ENCODE results near the gene VAV3. TPM values are rescaled to one million over a fixed set of nuclear protein-coding genes. Genes with fewer than 3 reads are reported as not detected.

The VAV3 gene
- total RNA-seq, 1 experiment from 2014 or later: 0.57 TPM

DNA sequence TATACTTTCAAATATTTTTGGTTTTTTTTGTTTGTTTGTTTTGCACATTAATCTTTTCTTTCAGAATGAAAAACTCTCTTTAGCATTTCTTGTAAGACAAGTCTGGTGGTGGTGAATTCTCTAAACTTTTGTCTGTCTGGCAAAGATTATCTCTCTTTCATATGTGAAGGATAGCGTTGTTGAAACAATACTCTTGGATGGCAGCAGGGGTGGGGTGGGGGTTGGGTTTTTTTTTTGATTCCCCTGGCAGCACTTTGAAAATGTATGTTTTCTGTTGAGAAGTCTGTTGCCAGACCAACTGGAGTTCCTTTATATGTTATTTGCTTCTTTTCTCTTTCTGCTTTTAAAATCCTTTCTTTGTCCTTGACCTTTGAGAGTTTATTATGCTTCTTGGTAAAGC lies 160.2 kb downstream of the VAV3 start:
- Histone ChIP-seq H3K4me1 (no peaks in the 10 kb centered on the region), H3K36me3 (ENCODE audit: control insufficient read depth, insufficient read depth, low read length) (no peaks in the 10 kb centered on the region), H3K27me3 (replicated peaks; ENCODE audit: control insufficient read depth, insufficient read depth, low read length) (no peaks in the 10 kb centered on the region), H3K4me3 (ENCODE audit: low read depth, low read length) (no peak overlapping the region), H3K9me3 (no peaks in the 10 kb centered on the region)
- BruUV-seq (replicated peaks): no TSS peak
- ChIA-PET CTCF (no interaction called here), POLR2A (no interaction called here)
- H3K4me1 Mint-ChIP-seq (ENCODE audit: low read depth, unreplicated experiment): no peaks in the 10 kb centered on the region
- no peak overlapping the region for H3K27ac Mint-ChIP-seq (ENCODE audit: unreplicated experiment)
- H3K27me3 Mint-ChIP-seq (ENCODE audit: insufficient read depth, unreplicated experiment): peaks cover 5% of the 10 kb centered on the region
- H3K4me3 Mint-ChIP-seq (ENCODE audit: unreplicated experiment): no peak overlapping the region
- no peak for DNase-seq
- H3K9me3 Mint-ChIP-seq (ENCODE audit: unreplicated experiment): no peaks in the 10 kb centered on the region
- no peaks in the 10 kb centered on the region for H3K36me3 Mint-ChIP-seq (ENCODE audit: insufficient read depth, unreplicated experiment)
- TF ChIP-seq, protein P1, sequence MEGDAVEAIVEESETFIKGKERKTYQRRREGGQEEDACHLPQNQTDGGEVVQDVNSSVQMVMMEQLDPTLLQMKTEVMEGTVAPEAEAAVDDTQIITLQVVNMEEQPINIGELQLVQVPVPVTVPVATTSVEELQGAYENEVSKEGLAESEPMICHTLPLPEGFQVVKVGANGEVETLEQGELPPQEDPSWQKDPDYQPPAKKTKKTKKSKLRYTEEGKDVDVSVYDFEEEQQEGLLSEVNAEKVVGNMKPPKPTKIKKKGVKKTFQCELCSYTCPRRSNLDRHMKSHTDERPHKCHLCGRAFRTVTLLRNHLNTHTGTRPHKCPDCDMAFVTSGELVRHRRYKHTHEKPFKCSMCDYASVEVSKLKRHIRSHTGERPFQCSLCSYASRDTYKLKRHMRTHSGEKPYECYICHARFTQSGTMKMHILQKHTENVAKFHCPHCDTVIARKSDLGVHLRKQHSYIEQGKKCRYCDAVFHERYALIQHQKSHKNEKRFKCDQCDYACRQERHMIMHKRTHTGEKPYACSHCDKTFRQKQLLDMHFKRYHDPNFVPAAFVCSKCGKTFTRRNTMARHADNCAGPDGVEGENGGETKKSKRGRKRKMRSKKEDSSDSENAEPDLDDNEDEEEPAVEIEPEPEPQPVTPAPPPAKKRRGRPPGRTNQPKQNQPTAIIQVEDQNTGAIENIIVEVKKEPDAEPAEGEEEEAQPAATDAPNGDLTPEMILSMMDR (IDR thresholded peaks at IDR 0.05; ENCODE audit: insufficient read depth in 1 of 2, low read depth in 1 of 2, low read length in 1 of 2, severe bottlenecking in 1 of 2, unreplicated experiment in 1 of 2): no peak
- intact Hi-C loops (cut with micrococcal nuclease; ENCODE audit: unreplicated experiment): no loop called here

DNA sequence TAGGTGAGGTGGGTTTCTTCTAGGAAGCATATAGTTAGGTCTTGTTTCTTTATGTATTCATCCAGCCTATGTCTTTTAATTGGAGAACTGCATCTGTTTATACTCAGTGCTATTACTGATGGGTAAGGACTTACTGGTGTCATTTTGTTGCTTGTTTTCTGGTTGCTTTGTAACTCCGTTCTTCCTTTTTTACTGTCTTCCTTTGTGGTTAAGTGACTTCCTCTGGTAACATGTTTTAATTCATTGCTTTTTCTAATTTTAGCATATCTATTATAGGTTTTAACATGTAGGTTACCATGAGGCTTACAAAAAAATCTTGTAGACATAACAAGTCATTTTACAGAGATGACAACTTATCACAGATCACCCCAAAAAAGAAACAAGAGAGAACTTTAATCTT lies 160.8 kb downstream of the VAV3 start:
- peaks cover 5% of the 10 kb centered on the region for H3K27me3 Mint-ChIP-seq (ENCODE audit: insufficient read depth, unreplicated experiment)
- ChIA-PET POLR2A (no interaction called here), CTCF (no interaction called here)
- intact Hi-C loops (cut with micrococcal nuclease; ENCODE audit: unreplicated experiment): no loop called here
- H3K4me3 ChIP-seq (ENCODE audit: low read depth, low read length): no peak overlapping the region
- TF ChIP-seq, protein P1 (IDR thresholded peaks at IDR 0.05; ENCODE audit: insufficient read depth in 1 of 2, low read depth in 1 of 2, low read length in 1 of 2, severe bottlenecking in 1 of 2, unreplicated experiment in 1 of 2): no peak
- H3K36me3 ChIP-seq (ENCODE audit: control insufficient read depth, insufficient read depth, low read length): no peaks in the 10 kb centered on the region
- no peaks in the 10 kb centered on the region for H3K27me3 ChIP-seq (replicated peaks; ENCODE audit: control insufficient read depth, insufficient read depth, low read length)
- H3K9me3 ChIP-seq: no peaks in the 10 kb centered on the region
- H3K36me3 Mint-ChIP-seq (ENCODE audit: insufficient read depth, unreplicated experiment): no peaks in the 10 kb centered on the region
- no peaks in the 10 kb centered on the region for H3K9me3 Mint-ChIP-seq (ENCODE audit: unreplicated experiment)
- H3K4me3 Mint-ChIP-seq (ENCODE audit: unreplicated experiment): no peak overlapping the region
- H3K4me1 ChIP-seq: no peaks in the 10 kb centered on the region
- no peaks in the 10 kb centered on the region for H3K4me1 Mint-ChIP-seq (ENCODE audit: low read depth, unreplicated experiment)
- no peak overlapping the region for H3K27ac Mint-ChIP-seq (ENCODE audit: unreplicated experiment)
- BruUV-seq (replicated peaks): no TSS peak
- no peak for DNase-seq

DNA sequence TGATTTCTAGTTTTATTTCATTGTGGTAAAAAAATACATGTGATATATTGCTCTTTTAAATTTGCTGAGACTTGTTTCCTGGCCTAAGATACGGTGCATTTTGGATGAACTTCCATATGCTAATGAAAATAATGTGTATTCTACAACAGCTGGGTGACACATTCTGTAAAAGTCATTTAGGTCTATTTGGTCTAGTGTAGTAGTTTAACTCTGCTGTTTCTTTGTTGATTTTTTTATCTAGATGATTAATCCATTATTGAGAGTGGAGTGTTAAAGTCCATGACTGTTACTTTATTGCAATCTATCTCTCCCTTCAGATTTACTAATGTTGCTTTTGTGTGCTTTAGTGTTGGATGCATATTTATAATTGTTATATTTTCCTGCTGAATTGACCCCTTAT lies 161.4 kb downstream of the VAV3 start:
- no peaks in the 10 kb centered on the region for H3K36me3 Mint-ChIP-seq (ENCODE audit: insufficient read depth, unreplicated experiment)
- no peak for DNase-seq
- BruUV-seq (replicated peaks): no TSS peak
- ChIA-PET POLR2A (no interaction called here), CTCF (no interaction called here)
- Histone ChIP-seq H3K4me3 (ENCODE audit: low read depth, low read length) (no peak overlapping the region), H3K9me3 (no peaks in the 10 kb centered on the region), H3K36me3 (ENCODE audit: control insufficient read depth, insufficient read depth, low read length) (no peaks in the 10 kb centered on the region), H3K4me1 (no peaks in the 10 kb centered on the region), H3K27me3 (replicated peaks; ENCODE audit: control insufficient read depth, insufficient read depth, low read length) (no peaks in the 10 kb centered on the region)
- no peak overlapping the region for H3K4me3 Mint-ChIP-seq (ENCODE audit: unreplicated experiment)
- H3K4me1 Mint-ChIP-seq (ENCODE audit: low read depth, unreplicated experiment): no peaks in the 10 kb centered on the region
- intact Hi-C loops (cut with micrococcal nuclease; ENCODE audit: unreplicated experiment): no loop called here
- no peaks in the 10 kb centered on the region for H3K9me3 Mint-ChIP-seq (ENCODE audit: unreplicated experiment)
- H3K27ac Mint-ChIP-seq (ENCODE audit: unreplicated experiment): no peak overlapping the region
- peaks cover 5% of the 10 kb centered on the region for H3K27me3 Mint-ChIP-seq (ENCODE audit: insufficient read depth, unreplicated experiment)
- TF ChIP-seq, protein P1 (IDR thresholded peaks at IDR 0.05; ENCODE audit: insufficient read depth in 1 of 2, low read depth in 1 of 2, low read length in 1 of 2, severe bottlenecking in 1 of 2, unreplicated experiment in 1 of 2): no peak

Data from Caco-2 (cell line).